ENCODE data around the gene ZDHHC1.

The ZDHHC1 gene

GRCh38 chr16:67399749-67400704 is 16.2 kb downstream of the ZDHHC1 start:
- Mint-ChIP-seq H3K9me3 (no peaks in the 10 kb centered on the region), H3K27me3 (ENCODE audit: low read depth) (peaks cover 16% of the 10 kb centered on the region), H3K4me3 (no peak overlapping the region), H3K27ac (no peak overlapping the region), H3K36me3 (ENCODE audit: low read depth) (no peaks in the 10 kb centered on the region), H3K4me1 (ENCODE audit: low read depth) (peaks cover 3% of the 10 kb centered on the region)

- H3K27me3 Mint-ChIP-seq (ENCODE audit: low read depth), result peaks cover 17% of the 10 kb centered on the region
- H3K4me1 Mint-ChIP-seq (ENCODE audit: low read depth), result peaks cover 4% of the 10 kb centered on the region
- H3K27ac Mint-ChIP-seq, result no peak overlapping the region
- no peaks in the 10 kb centered on the region for H3K9me3 Mint-ChIP-seq
- no peak overlapping the region for H3K4me3 Mint-ChIP-seq
- no peaks in the 10 kb centered on the region for H3K36me3 Mint-ChIP-seq (ENCODE audit: low read depth)
These were observed 17.0 kb downstream of the ZDHHC1 start for GRCh38 chr16:67399218-67399733.

GRCh38 chr16:67398546-67399217 is 17.6 kb downstream of the ZDHHC1 start:
- no peak overlapping the region for H3K27ac Mint-ChIP-seq
- no peaks in the 10 kb centered on the region for H3K36me3 Mint-ChIP-seq (ENCODE audit: low read depth)
- peaks cover 23% of the 10 kb centered on the region for H3K27me3 Mint-ChIP-seq (ENCODE audit: low read depth)
- H3K4me1 Mint-ChIP-seq (ENCODE audit: low read depth), result peaks cover 8% of the 10 kb centered on the region
- H3K9me3 Mint-ChIP-seq, result no peaks in the 10 kb centered on the region
- no peak overlapping the region for H3K4me3 Mint-ChIP-seq

GRCh38 chr16:67397812-67398545 is 18.3 kb downstream of the ZDHHC1 start:
- H3K4me1 Mint-ChIP-seq (ENCODE audit: low read depth), result peaks cover 8% of the 10 kb centered on the region
- H3K9me3 Mint-ChIP-seq, result no peaks in the 10 kb centered on the region
- H3K36me3 Mint-ChIP-seq (ENCODE audit: low read depth), result no peaks in the 10 kb centered on the region
- peaks cover 26% of the 10 kb centered on the region for H3K27me3 Mint-ChIP-seq (ENCODE audit: low read depth)
- H3K27ac Mint-ChIP-seq, result no peak overlapping the region
- H3K4me3 Mint-ChIP-seq, result no peak overlapping the region

GRCh38 chr16:67397036-67397801 is 19.1 kb downstream of the ZDHHC1 start:
- H3K36me3 Mint-ChIP-seq (ENCODE audit: low read depth), result no peaks in the 10 kb centered on the region
- no peaks in the 10 kb centered on the region for H3K9me3 Mint-ChIP-seq
- H3K27ac Mint-ChIP-seq, result no peak overlapping the region
- no peak overlapping the region for H3K4me3 Mint-ChIP-seq
- H3K4me1 Mint-ChIP-seq (ENCODE audit: low read depth), result peaks cover 8% of the 10 kb centered on the region
- H3K27me3 Mint-ChIP-seq (ENCODE audit: low read depth), result peaks cover 30% of the 10 kb centered on the region

GRCh38 chr16:67396159-67397035 is 19.9 kb downstream of the ZDHHC1 start:
- Mint-ChIP-seq H3K4me1 (ENCODE audit: low read depth) (peaks cover 8% of the 10 kb centered on the region), H3K9me3 (no peaks in the 10 kb centered on the region), H3K4me3 (no peak overlapping the region), H3K27ac (no peak overlapping the region), H3K27me3 (ENCODE audit: low read depth) (peaks cover 30% of the 10 kb centered on the region), H3K36me3 (ENCODE audit: low read depth) (no peaks in the 10 kb centered on the region)

- Mint-ChIP-seq H3K27me3 (ENCODE audit: low read depth) (peaks cover 38% of the 10 kb centered on the region), H3K27ac (no peak overlapping the region), H3K36me3 (ENCODE audit: low read depth) (no peaks in the 10 kb centered on the region), H3K4me3 (no peak overlapping the region), H3K9me3 (no peaks in the 10 kb centered on the region), H3K4me1 (ENCODE audit: low read depth) (peaks cover 8% of the 10 kb centered on the region)
These were observed 20.7 kb downstream of the ZDHHC1 start for GRCh38 chr16:67395458-67396158.

- H3K27me3 Mint-ChIP-seq (ENCODE audit: low read depth), result peaks cover 41% of the 10 kb centered on the region
These were observed 21.2 kb downstream of the ZDHHC1 start for GRCh38 chr16:67395105-67395457.

GRCh38 chr16:67394155-67395104 is 21.8 kb downstream of the ZDHHC1 start:
- peak overlapping the region; percentile 25 for H3K4me3 Mint-ChIP-seq
- H3K4me1 Mint-ChIP-seq (ENCODE audit: low read depth), result peaks cover 8% of the 10 kb centered on the region
- H3K36me3 Mint-ChIP-seq (ENCODE audit: low read depth), result no peaks in the 10 kb centered on the region
- no peak overlapping the region for H3K27ac Mint-ChIP-seq
- peaks cover 41% of the 10 kb centered on the region for H3K27me3 Mint-ChIP-seq (ENCODE audit: low read depth)
- no peaks in the 10 kb centered on the region for H3K9me3 Mint-ChIP-seq

More at GRCh38 chr16:67395105-67395457, 21.2 kb downstream of the ZDHHC1 start:
- H3K4me1 Mint-ChIP-seq (ENCODE audit: low read depth), result peaks cover 8% of the 10 kb centered on the region
- H3K4me3 Mint-ChIP-seq, result no peak overlapping the region
- H3K27ac Mint-ChIP-seq, result no peak overlapping the region
- no peaks in the 10 kb centered on the region for H3K36me3 Mint-ChIP-seq (ENCODE audit: low read depth)
- no peaks in the 10 kb centered on the region for H3K9me3 Mint-ChIP-seq

- no peak overlapping the region for H3K4me3 Mint-ChIP-seq
- no peak overlapping the region for H3K27ac Mint-ChIP-seq
- H3K27me3 Mint-ChIP-seq (ENCODE audit: low read depth), result peaks cover 41% of the 10 kb centered on the region
These were observed 22.5 kb downstream of the ZDHHC1 start for GRCh38 chr16:67393788-67394154.

GRCh38 chr16:67393111-67393787 is 23.0 kb downstream of the ZDHHC1 start, which contains the start of gene TPPP3:
TPPP3 (minus strand) TSS chr16:67393498; CDS start chr16:67391111, 2,387 bp downstream.
- H3K4me1 Mint-ChIP-seq (ENCODE audit: low read depth), result peaks cover 8% of the 10 kb centered on the region
- H3K27me3 Mint-ChIP-seq (ENCODE audit: low read depth), result peaks cover 41% of the 10 kb centered on the region
- no peaks in the 10 kb centered on the region for H3K36me3 Mint-ChIP-seq (ENCODE audit: low read depth)
- H3K9me3 Mint-ChIP-seq, result no peaks in the 10 kb centered on the region
- H3K27ac Mint-ChIP-seq, result no peak within 1 kb of the TSS
- peak within 1 kb of the TSS; percentile 25 for H3K4me3 Mint-ChIP-seq

More at GRCh38 chr16:67393788-67394154, 22.5 kb downstream of the ZDHHC1 start:
- Mint-ChIP-seq H3K4me1 (ENCODE audit: low read depth) (peaks cover 8% of the 10 kb centered on the region), H3K36me3 (ENCODE audit: low read depth) (no peaks in the 10 kb centered on the region), H3K9me3 (no peaks in the 10 kb centered on the region)

All from T-helper 1 cell treated with Interleukin-12 subunit alpha and Interleukin-12 subunit beta and Interleukin-4 antibody, amounts not matched to agents 30 μg/mL and 1 μg/mL, for 36 hours (primary cell).